Mesenchymal stem cell (in vitro differentiated cells and primary cell): ENCODE results near the gene ASPA.
A peak's percentile ranks its signal among the peaks of the same experiment; 100 is the strongest.

Source experiments
- DNase-seq: peaks from one replicate; pipeline ENCODE4 v3.0.0-alpha.2; 2013
- H2AFZ ChIP-seq: one replicate; pipeline ENCODE4 v1.6.1; 2013; ENCODE audit warnings: low read depth, mild to moderate bottlenecking, control low read depth, inconsistent platforms, low read length, moderate library complexity
- H2AK5ac ChIP-seq: 2 replicates; pipeline ENCODE4 v1.6.1; 2013; ENCODE audit warnings: low read length, moderate library complexity, mild to moderate bottlenecking, inconsistent platforms; ENCODE audit not compliant: severe bottlenecking
- H2BK120ac ChIP-seq: one replicate; pipeline ENCODE4 v1.6.1; 2013; ENCODE audit warnings: low read depth, mild to moderate bottlenecking, inconsistent platforms, low read length, moderate library complexity
- H2BK12ac ChIP-seq, 2 experiments: one replicate each; pipeline ENCODE4 v1.6.1; 2013; ENCODE audit warnings: inconsistent platforms in 2 of 2, low read length in 2 of 2, mild to moderate bottlenecking in 2 of 2, moderate library complexity in 2 of 2, control low read depth in 1 of 2
- H2BK15ac ChIP-seq: one replicate; pipeline ENCODE4 v1.6.1; 2013; ENCODE audit warnings: mild to moderate bottlenecking, low read depth, inconsistent platforms; ENCODE audit not compliant: poor library complexity, severe bottlenecking
- H2BK5ac ChIP-seq: 2 replicates; pipeline ENCODE4 v1.6.1; 2013; ENCODE audit warnings: low read depth, mild to moderate bottlenecking, low read length, control low read depth, inconsistent platforms; ENCODE audit not compliant: poor library complexity, severe bottlenecking
- H3K14ac ChIP-seq, 2 experiments: one replicate each; pipeline ENCODE4 v1.6.1; 2013; ENCODE audit warnings: inconsistent platforms in 2 of 2, low read length in 2 of 2, control low read depth in 1 of 2, mild to moderate bottlenecking in 1 of 2, moderate library complexity in 1 of 2
- H3K18ac ChIP-seq, 2 experiments: one replicate each; pipeline ENCODE4 v1.6.1; 2013; ENCODE audit warnings: inconsistent platforms in 2 of 2, low read length in 2 of 2, control low read depth in 1 of 2, low read depth in 1 of 2, mild to moderate bottlenecking in 1 of 2
- H3K23ac ChIP-seq, 2 experiments: one replicate each; pipeline ENCODE4 v1.6.1; 2013; ENCODE audit warnings: inconsistent platforms in 2 of 2, low read length in 2 of 2, mild to moderate bottlenecking in 2 of 2, moderate library complexity in 2 of 2, control low read depth in 1 of 2
- H3K27ac ChIP-seq: 2 replicates; pipeline ENCODE4 v1.5.1; 2013; ENCODE audit warnings: mild to moderate bottlenecking, moderate library complexity, low read length, control low read depth, inconsistent platforms; ENCODE audit not compliant: poor library complexity, severe bottlenecking
- H3K27me3 ChIP-seq, 2 experiments: 2 replicates each; pipeline versions ENCODE4 v1.6.1 to v1.7.0; 2013; ENCODE audit warnings: low read length in 2 of 2, mild to moderate bottlenecking in 2 of 2, moderate library complexity in 2 of 2, control low read depth in 1 of 2, inconsistent platforms in 1 of 2; ENCODE audit not compliant: control insufficient read depth in 1 of 2, insufficient read depth in 1 of 2
- H3K36me3 ChIP-seq, 2 experiments: 2 replicates each; pipeline versions ENCODE4 v1.6.1 to v1.7.0; 2013; ENCODE audit warnings: low read length in 2 of 2, control low read depth in 1 of 2, inconsistent platforms in 1 of 2, low read depth in 1 of 2, mild to moderate bottlenecking in 1 of 2; ENCODE audit not compliant: insufficient read depth in 2 of 2, control insufficient read depth in 1 of 2
- H3K4ac ChIP-seq, 2 experiments: one replicate each; pipeline ENCODE4 v1.6.1; 2013; ENCODE audit warnings: inconsistent platforms in 2 of 2, low read length in 2 of 2, mild to moderate bottlenecking in 2 of 2, moderate library complexity in 2 of 2, control low read depth in 1 of 2, low read depth in 1 of 2
- H3K4me1 ChIP-seq: 2 replicates; pipeline ENCODE4 v1.6.1; 2013; ENCODE audit warnings: low read depth, low read length, control low read depth; ENCODE audit not compliant: control insufficient read depth, insufficient read depth
- H3K4me2 ChIP-seq: 2 replicates; pipeline ENCODE4 v1.6.1; 2013; ENCODE audit warnings: low read length, mild to moderate bottlenecking, inconsistent platforms; ENCODE audit not compliant: poor library complexity, severe bottlenecking
- H3K4me3 ChIP-seq, 2 experiments: 2 replicates each; pipeline versions ENCODE4 v1.5.1 to v1.7.0; 2013; ENCODE audit warnings: low read length in 2 of 2, mild to moderate bottlenecking in 2 of 2, control low read depth in 1 of 2, low read depth in 1 of 2; ENCODE audit not compliant: insufficient read depth in 1 of 2
- H3K79me1 ChIP-seq: replicated peaks from 2 replicates; pipeline ENCODE4 v1.6.1; 2013; ENCODE audit warnings: mild to moderate bottlenecking, control low read depth, low read length, inconsistent platforms; ENCODE audit not compliant: poor library complexity, severe bottlenecking
- H3K9ac ChIP-seq: 2 replicates; pipeline ENCODE4 v1.7.0; 2013; ENCODE audit warnings: mild to moderate bottlenecking, low read length, moderate library complexity
- H3K9me3 ChIP-seq: 2 replicates; pipeline ENCODE4 v1.7.0; 2013; ENCODE audit warnings: mild to moderate bottlenecking, low read length; ENCODE audit not compliant: control insufficient read depth
- H4K8ac ChIP-seq: one replicate; pipeline ENCODE4 v1.6.1; 2013; ENCODE audit warnings: inconsistent platforms, mild to moderate bottlenecking, low read length, moderate library complexity
- H4K91ac ChIP-seq: one replicate; pipeline ENCODE4 v1.6.1; 2013; ENCODE audit warnings: mild to moderate bottlenecking, low read length, inconsistent platforms
- WGBS: methylation state at CpG from one replicate; pipeline ENCODE4 v1.1.7; 2013; ENCODE audit warnings: mixed read lengths; 5-methylcytosine and 5-hydroxymethylcytosine counted together

Gene ASPA

DNA sequence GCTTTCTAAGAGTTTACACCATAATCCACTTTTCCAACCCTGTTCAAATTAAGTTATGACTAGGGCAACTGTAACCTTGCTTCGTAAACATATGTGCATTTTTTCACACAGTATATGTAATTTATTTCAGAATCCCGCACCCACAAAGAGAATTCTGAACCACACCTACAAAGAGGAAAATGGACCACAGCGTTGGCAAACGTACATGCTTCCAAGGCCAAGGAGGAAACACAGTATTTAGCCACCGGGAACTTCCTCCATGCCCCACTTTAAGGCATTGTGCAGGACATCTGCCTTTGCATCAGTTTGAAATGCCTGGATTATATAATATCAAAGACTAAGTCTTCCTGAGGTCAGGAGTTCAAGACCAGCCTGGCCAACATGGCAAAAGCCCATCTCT, 6.3 kb upstream of the ASPA start:
- Histone ChIP-seq H3K27ac (no peak overlapping the region), H2BK15ac (no peak overlapping the region), H3K79me1 (no peaks in the 10 kb centered on the region), H3K9me3 (no peaks in the 10 kb centered on the region), H2AFZ (no peak overlapping the region), H2AK5ac (no peak overlapping the region), H3K23ac (no peak overlapping the region), H3K4me2 (no peak overlapping the region), H3K18ac (no peak overlapping the region), H4K8ac (no peak overlapping the region), H3K4me3 (no peak overlapping the region), H3K27me3 (no peaks in the 10 kb centered on the region), H2BK12ac (no peak overlapping the region), H2BK120ac (no peak overlapping the region), H3K14ac (no peak overlapping the region), H3K9ac (no peak overlapping the region), H2BK5ac (no peak overlapping the region), H3K36me3 (no peaks in the 10 kb centered on the region), H3K4ac (no peak overlapping the region), H3K4me1 (no peaks in the 10 kb centered on the region), H4K91ac (no peak overlapping the region)
- no peak for DNase-seq
- WGBS = 75% methylated on average over 5 of the region's 5 CpGs

DNA sequence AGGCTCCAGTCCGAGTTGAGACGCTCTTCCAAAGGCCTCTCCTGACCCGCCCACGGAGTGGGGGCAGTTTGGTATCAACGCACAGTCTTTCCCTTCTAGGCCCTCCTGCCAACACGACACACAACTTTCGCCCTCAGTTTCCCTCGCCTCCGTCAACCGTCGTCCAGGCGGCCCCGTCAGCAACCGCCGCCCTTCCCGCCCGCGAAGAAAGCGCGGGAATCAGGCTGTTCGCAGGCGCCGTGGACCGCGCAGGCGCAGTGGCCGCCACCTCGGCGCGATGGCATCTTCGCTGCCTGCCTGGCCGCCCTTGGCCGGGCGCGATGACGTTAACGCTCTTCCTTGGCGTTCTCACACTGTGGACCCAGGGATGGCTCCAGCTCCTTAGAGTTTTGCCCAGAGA, 4.2 kb upstream of the ASPA start, which contains the start of gene SPATA22:
Gene SPATA22, minus strand, starts transcription at position 221 of the 400 bp plus-strand sequence. CDS start 2,494 bp downstream, outside the sequence.
- Histone ChIP-seq H3K27me3 (no peaks in the 10 kb centered on the region), H3K4ac (no peak within 1 kb of the TSS), H2BK15ac (no peak within 1 kb of the TSS), H3K14ac (no peak within 1 kb of the TSS), H3K4me1 (no peaks in the 10 kb centered on the region), H4K8ac (no peak within 1 kb of the TSS), H3K9ac (no peak within 1 kb of the TSS), H2BK12ac (no peak within 1 kb of the TSS), H3K23ac (no peak within 1 kb of the TSS), H3K4me2 (no peak within 1 kb of the TSS), H3K4me3 (peak within 1 kb of the TSS in 1 of 2 experiments; percentile 10), H3K9me3 (no peaks in the 10 kb centered on the region), H3K79me1 (no peaks in the 10 kb centered on the region), H2AFZ (no peak within 1 kb of the TSS), H4K91ac (no peak within 1 kb of the TSS), H3K36me3 (no peaks in the 10 kb centered on the region), H3K27ac (no peak within 1 kb of the TSS), H3K18ac (no peak within 1 kb of the TSS), H2AK5ac (no peak within 1 kb of the TSS), H2BK120ac (no peak within 1 kb of the TSS), H2BK5ac (no peak within 1 kb of the TSS)
- 96% methylated on average over 38 of the region's 38 CpGs for WGBS
- DNase-seq = no peak

- Histone ChIP-seq H3K14ac (no peak overlapping the region), H4K8ac (no peak overlapping the region), H3K9ac (no peak overlapping the region), H3K4me3 (peak overlapping the region in 1 of 2 experiments; percentile 10), H3K18ac (no peak overlapping the region), H4K91ac (no peak overlapping the region), H3K4me2 (no peak overlapping the region), H2BK5ac (no peak overlapping the region), H2BK15ac (no peak overlapping the region), H2AFZ (no peak overlapping the region), H2AK5ac (no peak overlapping the region), H3K27ac (no peak overlapping the region), H3K36me3 (no peaks in the 10 kb centered on the region), H3K4me1 (no peaks in the 10 kb centered on the region), H3K9me3 (no peaks in the 10 kb centered on the region), H2BK12ac (no peak overlapping the region), H3K79me1 (no peaks in the 10 kb centered on the region), H2BK120ac (no peak overlapping the region), H3K27me3 (no peaks in the 10 kb centered on the region), H3K23ac (no peak overlapping the region), H3K4ac (no peak overlapping the region)
- 87% methylated on average over 21 of the region's 21 CpGs for WGBS
- DNase-seq = no peak
These were observed 3.7 kb upstream of the ASPA start for GRCh38 chr17:3472137-3472536.

- Histone ChIP-seq H3K9me3 (no peaks in the 10 kb centered on the region), H3K4me1 (no peaks in the 10 kb centered on the region), H3K14ac (no peak overlapping the region), H2BK5ac (no peak overlapping the region), H2BK15ac (no peak overlapping the region), H3K4me2 (no peak overlapping the region), H3K27me3 (no peaks in the 10 kb centered on the region), H3K36me3 (no peaks in the 10 kb centered on the region), H3K27ac (no peak overlapping the region), H3K79me1 (no peaks in the 10 kb centered on the region), H2AFZ (no peak overlapping the region), H3K18ac (no peak overlapping the region), H3K23ac (no peak overlapping the region), H3K4ac (no peak overlapping the region), H3K4me3 (peak overlapping the region in 1 of 2 experiments; percentile 22), H4K91ac (no peak overlapping the region), H2AK5ac (no peak overlapping the region), H2BK12ac (no peak overlapping the region), H3K9ac (peak overlapping the region; percentile 96), H2BK120ac (no peak overlapping the region), H4K8ac (no peak overlapping the region)
- WGBS = 14% methylated on average over 1 of the region's 3 CpGs
- peak; percentile 56 for DNase-seq
These were observed 1.6 kb upstream of the ASPA start for GRCh38 chr17:3474212-3474611.
